Measurements from ENCODE around the gene ZNF827.
A peak's percentile ranks its signal among the peaks of the same experiment; 100 is the strongest.

DNA sequence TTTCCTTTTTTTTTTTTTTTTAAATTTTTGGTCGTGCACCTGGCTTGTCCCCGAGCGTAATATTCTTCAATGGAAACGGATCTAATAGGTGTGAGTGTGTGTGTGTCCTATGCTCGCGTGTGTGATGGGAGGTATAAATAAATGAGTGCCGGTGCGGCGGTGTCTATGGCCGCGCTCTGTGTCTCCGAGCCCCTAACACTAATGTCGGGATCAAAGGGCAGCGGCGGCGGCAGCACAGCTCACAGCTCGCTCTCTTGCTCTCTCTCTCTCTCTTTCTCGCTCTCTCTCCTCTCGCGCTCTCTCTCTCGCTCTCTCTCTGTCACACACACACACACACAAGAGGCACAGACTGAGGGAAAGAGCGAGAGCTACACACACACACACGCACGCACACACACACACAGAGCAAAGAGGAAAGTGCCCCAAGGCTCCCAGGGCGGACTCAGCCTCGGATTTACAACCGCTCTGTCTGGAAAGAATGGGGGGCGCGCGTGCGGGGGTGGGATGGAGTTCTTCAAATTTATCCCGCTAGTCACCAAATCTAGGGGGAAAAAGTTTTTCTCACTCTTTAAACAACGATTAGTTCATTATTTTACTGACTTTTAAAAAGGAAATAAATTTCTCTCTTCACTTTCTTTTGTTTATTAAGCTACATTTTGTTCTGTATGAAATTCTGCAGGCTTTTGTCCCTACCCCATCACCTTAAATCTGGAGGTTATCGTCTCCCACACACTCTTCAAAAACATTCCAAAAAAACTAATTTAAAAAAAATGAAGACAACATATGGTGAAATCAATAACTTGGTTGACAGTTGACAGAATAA is at the start of gene ZNF827:
- TF ChIP-seq, protein P1, sequence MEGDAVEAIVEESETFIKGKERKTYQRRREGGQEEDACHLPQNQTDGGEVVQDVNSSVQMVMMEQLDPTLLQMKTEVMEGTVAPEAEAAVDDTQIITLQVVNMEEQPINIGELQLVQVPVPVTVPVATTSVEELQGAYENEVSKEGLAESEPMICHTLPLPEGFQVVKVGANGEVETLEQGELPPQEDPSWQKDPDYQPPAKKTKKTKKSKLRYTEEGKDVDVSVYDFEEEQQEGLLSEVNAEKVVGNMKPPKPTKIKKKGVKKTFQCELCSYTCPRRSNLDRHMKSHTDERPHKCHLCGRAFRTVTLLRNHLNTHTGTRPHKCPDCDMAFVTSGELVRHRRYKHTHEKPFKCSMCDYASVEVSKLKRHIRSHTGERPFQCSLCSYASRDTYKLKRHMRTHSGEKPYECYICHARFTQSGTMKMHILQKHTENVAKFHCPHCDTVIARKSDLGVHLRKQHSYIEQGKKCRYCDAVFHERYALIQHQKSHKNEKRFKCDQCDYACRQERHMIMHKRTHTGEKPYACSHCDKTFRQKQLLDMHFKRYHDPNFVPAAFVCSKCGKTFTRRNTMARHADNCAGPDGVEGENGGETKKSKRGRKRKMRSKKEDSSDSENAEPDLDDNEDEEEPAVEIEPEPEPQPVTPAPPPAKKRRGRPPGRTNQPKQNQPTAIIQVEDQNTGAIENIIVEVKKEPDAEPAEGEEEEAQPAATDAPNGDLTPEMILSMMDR (IDR thresholded peaks at IDR 0.05): no peak
- TF ChIP-seq POLR2AphosphoS5 (IDR thresholded peaks at IDR 0.05; ENCODE audit: low read depth, low read length) (no peak), SIN3A (IDR thresholded peaks at IDR 0.05; ENCODE audit: borderline replicate concordance, insufficient read depth, low read depth, low read length) (no peak), REST (IDR thresholded peaks at IDR 0.05; ENCODE audit: insufficient read depth in 1 of 2, low read depth in 2 of 2, low read length in 1 of 2) (no peak), TCF7L2 (IDR thresholded peaks at IDR 0.05; ENCODE audit: low read depth, low read length) (peak; percentile 97)
